GM18502 (cell line): ENCODE measurements around the gene TMEM254.
"Not testable (repeated sequence)": the region's sequence is repeated elsewhere in the genome, so short reads cannot be mapped to it uniquely, and the experiment has no call there.

ENCODE experiments used
- ATAC-seq: cut with Tn5 transposase; IDR thresholded peaks from one replicate; pipeline ENCODE4 v1.9.1; 2021; ENCODE audit warnings: mild to moderate bottlenecking; ENCODE audit not compliant: unreplicated experiment, poor library complexity

The TMEM254 gene

DNA sequence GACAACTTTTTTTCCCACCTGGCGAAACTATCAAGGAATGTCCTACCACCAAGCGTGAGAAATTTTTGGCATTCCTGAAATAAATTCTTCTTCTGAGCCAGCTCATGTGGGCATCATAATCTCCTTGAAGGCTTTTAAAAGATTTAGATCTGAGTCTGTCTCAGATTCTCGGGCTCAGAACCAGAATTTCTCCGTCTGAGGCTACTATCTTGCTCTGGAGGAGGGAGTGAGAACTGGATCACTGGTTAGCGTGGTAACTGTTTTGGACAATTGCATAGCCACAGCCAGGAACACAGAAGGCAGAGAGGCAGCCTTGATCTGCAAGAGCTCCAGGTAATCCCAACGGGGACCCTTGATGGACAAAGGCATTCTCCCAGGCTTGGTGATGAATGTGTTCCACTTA, 53.0 kb downstream of the TMEM254 start:
- ATAC-seq, result no peak

DNA sequence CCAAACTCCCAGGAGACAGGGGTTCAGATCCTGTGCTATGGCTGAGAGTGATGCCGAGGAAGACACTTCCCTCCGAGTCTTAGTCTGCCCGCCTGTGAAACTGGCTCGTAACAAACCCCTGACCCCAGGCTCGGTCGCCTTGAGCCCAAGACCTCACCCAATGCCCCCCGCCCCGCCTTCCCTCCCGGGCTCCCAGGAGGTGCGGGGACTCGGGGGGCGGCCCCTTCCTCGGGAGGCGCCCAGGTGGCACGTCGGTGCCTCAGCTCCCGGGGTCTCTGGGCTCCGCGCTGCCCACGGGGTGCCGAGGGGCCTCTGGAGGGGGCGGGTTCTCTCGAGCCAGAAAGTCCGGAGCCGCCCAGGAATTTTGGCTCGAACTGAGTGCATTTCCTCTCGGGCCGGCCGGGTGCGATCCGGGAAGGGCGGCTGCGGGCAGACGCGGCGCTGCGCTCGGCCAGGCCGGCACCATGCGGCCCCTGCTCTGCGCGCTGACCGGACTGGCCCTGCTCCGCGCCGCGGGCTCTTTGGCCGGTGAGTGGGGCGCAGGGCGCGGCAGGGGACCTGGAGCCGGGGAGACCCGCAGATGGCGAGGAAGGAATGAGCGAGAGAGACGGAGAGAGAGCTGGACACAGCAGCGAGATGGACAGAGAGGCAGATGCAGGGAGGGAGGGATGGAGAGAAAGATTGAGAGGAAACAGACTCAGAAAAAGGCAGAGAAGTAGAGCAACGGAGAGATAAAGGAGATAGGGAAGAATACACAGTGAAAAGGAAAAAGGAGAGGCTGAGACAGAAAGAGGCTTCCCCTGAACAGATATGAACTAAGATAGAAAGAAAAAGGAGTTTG, 54.1 kb downstream of the TMEM254 start, which contains the start of gene PLAC9:
PLAC9 (plus strand) TSS at position 432 of the 841 bp plus-strand sequence; CDS start at position 465, 33 bp downstream.
- no peak for ATAC-seq

DNA sequence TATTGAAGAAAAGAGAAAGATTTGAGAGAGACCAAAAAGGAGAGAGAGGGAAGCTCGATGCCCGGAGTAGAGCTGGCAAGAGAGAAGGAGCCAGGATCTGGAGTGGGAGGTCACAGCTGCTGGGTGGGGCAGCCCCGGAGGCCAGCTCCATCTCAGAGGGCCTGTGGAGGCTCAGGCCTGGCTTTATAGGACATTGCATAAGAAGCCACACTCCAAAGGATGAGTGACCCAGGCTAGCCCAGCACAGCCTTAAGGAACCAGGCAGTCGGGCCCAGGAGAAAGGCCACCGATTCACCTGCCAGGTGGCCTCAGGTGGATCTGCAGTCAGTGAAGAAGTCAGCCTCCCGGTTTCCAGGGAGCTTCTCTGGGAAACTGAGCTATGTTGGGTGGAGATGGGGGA, 54.7 kb downstream of the TMEM254 start:
- no peak for ATAC-seq

DNA sequence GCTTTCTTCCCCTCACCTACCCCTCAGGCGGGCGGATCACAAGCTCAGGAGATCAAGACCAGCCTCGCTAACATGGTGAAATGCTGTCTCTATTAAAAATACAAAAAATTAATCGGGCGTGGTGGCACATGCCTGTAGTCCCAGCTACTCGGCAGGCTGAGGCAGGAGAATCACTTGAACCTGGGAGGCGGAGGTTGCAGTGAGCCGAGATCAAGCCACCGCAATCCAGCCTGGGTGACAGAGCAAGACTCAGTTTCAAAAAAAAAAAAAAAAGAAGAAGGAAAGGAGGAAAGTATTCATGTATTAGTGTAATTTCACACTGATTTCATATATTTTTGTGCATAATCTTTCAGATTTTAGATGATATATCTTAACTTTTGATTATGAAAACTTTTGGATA, 55.2 kb downstream of the TMEM254 start:
- ATAC-seq, result not testable (repeated sequence)

GRCh38 chr10:80136134-80136571, 57.7 kb downstream of the TMEM254 start:
- ATAC-seq, result no peak

DNA sequence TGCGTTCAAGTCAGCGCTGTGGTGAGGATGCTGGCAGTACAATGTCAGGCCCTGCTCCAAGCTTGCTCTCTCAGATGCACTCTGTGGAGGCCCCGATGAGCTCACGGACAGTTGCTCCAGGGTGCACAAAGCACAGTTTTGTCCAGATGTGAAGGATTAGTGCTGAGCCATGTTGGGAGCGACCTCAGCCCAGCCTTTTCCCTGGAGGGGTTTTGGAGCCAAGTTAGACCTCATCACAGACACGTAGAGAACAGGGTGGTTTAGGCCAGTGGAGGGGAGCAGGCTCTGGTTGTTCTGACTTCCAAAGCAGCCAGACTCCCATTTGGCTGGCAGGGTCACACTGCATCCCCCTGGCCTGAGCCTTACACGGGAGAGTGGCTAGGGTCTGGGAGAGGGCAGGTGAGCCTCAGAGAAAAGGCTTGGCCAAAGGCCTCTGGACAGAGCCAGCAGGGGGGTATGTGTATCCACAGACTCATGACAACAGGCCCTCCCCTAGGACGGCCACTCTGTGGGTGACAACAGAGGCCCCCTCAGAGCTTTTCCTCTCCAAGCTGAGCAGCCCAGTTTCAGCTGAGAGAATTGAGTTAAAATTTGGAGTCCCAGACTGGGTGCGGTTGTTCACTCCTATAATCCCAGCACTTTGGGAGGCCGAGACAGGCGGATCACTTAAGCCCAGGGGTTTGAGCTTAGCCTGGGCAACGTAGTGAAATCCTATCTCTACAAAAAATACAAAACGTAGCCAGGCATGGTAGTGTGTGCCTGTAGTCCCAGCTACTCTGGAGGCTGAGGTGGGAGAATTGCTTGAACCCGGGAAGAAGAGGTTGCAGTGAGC, 58.8 kb downstream of the TMEM254 start:
- ATAC-seq, result no peak

GRCh38 chr10:80137920-80138319, 59.5 kb downstream of the TMEM254 start:
- no peak for ATAC-seq

DNA sequence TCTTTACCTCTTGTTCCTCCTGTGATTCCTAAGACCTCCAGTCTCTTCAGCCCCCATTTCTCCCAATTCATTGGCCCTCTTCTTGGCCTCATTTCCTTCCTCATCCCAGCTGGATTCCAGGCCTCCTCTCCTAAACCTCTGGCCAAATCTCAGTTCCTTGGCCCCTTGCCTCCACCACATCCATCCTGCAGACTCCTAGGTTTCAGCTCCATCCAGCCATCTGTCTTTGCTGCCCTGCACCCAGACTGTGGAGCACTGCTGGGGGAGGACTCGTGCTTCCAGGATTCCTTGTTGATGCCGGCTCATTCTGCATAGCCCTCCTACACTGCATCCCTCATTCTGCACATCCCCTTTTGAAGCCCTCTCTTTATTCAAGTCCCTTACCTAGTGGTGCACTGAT, 60.8 kb downstream of the TMEM254 start:
- no peak for ATAC-seq

- no peak for ATAC-seq
Measured at GRCh38 chr10:80140251-80140650, 61.8 kb downstream of the TMEM254 start.

GRCh38 chr10:80141696-80142460, 63.4 kb downstream of the TMEM254 start:
- no peak for ATAC-seq
